ENCODE measurements around the gene SMYD4.

DNA sequence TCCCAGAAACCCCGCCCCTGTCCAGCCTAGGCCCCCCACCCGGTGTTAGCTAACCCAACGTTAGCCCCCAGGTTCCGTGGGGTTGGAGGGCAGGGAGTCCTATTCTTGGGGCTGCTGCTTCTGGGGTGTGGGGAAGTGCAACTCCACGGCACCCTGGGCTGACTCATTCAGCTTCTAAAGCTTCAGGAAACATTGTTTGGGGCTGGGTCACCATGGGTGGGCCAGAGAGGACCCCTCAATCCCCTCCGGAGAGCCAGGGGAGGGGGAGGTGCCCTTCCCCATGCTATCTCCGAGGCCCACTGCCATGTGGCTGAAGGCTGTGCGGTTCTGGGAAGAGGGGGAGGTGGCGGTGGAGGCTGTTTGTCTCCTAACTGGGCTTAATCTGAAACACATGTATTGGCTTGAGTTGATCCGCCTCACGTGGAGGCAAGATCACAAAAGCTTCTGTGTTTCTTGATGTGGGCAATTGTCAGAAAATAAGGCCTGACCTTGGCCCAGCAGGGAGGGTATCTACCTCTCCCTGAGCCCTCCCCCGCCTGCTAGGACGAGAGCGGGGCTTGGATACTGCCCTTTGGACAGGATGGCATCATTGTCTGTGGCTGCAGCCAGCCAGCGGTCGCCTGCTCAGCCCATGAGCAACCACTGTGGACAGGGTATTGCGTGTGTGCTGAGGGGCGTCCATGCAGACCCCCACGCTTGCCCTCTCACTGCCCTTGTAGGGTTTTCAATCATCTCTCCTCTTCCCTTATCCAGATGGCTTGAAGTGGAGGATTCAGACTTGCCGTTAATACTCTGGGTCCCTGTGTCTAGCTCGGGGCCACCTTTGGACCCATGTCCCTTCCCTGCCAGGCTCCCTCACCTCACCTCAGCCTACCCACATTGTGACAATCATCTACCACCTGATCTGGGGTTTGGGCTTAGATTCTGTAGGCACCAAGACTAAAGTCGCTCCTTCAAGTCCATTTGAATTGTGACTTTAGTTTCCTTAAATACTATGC lies 66.5 kb downstream of the SMYD4 start:
- TF ChIP-seq, protein P1, sequence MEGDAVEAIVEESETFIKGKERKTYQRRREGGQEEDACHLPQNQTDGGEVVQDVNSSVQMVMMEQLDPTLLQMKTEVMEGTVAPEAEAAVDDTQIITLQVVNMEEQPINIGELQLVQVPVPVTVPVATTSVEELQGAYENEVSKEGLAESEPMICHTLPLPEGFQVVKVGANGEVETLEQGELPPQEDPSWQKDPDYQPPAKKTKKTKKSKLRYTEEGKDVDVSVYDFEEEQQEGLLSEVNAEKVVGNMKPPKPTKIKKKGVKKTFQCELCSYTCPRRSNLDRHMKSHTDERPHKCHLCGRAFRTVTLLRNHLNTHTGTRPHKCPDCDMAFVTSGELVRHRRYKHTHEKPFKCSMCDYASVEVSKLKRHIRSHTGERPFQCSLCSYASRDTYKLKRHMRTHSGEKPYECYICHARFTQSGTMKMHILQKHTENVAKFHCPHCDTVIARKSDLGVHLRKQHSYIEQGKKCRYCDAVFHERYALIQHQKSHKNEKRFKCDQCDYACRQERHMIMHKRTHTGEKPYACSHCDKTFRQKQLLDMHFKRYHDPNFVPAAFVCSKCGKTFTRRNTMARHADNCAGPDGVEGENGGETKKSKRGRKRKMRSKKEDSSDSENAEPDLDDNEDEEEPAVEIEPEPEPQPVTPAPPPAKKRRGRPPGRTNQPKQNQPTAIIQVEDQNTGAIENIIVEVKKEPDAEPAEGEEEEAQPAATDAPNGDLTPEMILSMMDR (IDR thresholded peaks at IDR 0.05; ENCODE audit: low read depth, low read length), result no peak
- TF ChIP-seq POLR2A (IDR thresholded peaks at IDR 0.05; ENCODE audit: extremely low read depth, insufficient read length) (no peak), MYC (IDR thresholded peaks at IDR 0.05; ENCODE audit: low read depth, low read length) (peak; percentile 86)

Data from NB4 (cell line).